ENCODE data around the gene TMEM129.

TMEM129 gene

DNA sequence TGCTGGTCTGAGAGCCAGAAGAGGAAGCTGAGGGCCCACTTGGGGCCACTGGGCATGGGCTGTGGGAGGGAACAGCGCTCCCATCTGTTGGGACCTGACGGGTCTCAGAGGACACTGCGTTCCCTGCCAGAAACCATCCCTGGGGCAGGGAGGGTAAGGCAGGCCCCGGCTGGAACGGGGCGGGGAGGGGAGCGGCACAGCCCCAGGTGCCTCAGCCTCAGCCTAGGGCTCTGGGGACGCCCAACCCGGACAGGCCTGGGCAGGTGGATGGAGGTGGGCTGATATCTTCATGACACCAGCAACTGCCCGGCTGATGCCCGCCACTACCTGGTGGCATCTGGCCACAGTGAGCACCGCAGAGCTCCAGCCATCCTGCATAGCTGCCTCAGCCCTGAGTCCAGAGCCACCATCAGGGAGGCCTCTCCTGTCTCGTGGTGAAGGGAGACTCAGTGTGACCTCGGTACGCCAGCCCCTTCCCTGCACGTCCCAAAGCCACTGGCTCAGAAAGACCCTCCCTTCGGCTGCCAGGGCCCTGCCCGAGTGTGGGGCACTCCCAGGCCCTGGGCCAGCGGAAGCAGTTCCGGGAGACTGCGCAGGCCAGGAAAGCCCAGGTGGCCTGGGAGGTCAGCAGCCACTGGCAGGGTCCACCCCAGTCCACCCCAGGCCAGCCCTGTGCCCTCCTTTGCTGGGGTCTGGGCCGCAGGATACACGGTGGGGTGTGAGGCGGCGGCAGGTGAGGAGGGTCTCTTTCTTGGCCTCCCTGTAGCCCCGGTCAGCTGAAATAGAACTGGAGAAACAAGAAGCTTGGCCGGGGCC, 37.4 kb upstream of the TMEM129 start:
- in situ Hi-C loops (cut with MboI; ENCODE audit: low sequenced_read_pairs): no loop called here

DNA sequence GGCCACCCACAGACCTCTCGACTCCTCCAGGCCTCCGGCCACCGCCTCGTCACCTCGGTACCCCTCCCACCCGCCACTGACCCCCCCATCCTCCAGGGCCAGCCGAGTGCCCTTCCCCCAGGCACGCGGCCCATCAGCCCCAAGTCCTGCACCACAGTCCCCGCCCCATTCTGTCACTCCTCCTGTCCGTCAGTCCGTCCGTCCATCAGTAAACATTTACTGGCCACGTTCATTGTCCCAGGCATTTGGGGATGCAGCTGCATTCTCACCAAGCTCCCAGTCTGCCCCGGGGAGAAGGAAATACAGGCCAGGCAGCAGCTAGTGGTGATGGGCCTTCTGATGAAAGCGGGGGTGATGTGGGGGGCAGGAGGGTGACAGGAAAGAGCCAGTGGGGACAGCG, 36.7 kb upstream of the TMEM129 start:
- in situ Hi-C loops (cut with MboI; ENCODE audit: low sequenced_read_pairs): no loop called here

DNA sequence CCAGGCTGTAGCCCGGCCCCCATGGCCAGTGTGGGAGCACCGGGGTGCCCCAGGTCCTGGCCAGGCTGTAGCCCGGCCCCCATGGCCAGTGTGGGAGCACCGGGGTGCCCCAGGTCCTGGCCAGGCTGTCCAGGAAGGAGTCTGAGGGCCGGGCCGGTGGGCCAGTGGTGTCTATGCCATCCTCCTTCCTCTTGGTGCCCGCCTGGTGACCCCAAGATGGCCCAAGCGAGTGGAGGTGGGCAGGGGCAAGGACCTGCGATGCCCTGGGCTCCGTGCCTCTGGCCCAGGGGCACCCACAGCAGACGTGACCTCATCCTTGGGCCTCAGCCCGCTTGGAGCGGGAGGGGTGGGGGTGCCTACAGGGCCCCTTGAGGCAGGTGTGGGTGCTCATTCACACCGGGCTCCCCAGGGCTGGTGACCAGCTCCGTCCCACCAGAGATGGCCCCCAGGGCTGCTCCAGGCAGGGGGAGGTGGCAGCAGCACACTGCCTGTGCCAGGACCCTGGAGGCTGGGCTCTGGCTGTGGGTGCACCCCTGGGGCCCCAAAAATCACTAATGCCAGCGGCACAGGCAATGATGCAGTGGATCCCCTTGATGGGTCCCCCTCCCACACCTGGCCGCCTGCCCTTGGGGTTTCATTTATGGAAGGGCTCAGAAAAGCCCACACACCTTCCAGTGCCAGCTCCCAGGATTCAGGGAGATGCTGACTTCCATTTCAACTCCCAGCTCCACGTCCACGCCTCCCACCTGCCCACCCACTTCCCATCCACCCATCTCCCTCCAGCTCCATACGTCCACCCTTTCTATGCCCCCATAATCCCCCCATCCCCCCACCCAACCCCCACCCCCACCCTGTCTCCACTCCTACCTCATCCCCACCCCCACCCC, 36.0 kb upstream of the TMEM129 start:
- in situ Hi-C loops (cut with MboI; ENCODE audit: low sequenced_read_pairs): no loop called here

DNA sequence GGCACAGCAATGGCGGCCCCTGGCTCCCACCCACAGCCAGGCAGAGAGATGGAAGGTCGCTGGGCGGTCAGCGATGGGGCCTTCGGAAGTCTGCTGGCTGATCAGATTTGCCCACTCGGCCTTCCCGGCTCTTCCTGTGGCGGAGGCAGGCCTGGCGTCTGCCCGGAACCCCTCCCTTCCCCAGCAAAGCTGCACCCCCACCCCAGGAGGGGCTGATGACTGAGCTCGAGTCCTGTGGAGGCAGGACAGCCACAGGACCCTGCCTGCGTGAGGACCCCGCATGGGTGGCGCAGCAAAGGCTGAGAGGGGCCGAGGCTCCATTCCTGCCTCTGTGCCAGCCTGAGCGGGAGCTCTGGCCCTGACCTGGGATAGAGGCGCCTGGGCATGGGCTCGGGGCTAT, 35.0 kb upstream of the TMEM129 start:
- in situ Hi-C loops (cut with MboI; ENCODE audit: low sequenced_read_pairs): no loop called here

DNA sequence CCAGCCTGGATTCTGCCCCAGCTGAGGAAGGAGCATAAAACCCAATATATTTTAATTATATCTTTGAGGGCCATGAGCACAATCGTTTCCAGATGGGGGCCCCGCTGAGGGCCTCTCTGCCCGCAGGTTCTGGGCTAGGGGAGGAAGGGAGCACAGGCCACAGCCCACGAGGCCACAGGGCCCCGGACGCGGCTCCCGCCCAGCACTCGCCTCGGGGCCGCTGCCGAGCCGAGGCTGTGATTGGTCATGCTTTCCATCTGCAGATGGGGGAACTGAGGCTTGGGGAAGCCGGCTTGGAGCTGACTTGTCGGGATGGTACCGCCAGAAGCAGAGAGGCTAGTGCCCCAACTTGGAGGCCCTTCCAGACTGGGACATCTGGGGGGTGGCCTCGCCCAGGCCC, 34.2 kb upstream of the TMEM129 start:
- in situ Hi-C loops (cut with MboI; ENCODE audit: low sequenced_read_pairs): no loop called here

DNA sequence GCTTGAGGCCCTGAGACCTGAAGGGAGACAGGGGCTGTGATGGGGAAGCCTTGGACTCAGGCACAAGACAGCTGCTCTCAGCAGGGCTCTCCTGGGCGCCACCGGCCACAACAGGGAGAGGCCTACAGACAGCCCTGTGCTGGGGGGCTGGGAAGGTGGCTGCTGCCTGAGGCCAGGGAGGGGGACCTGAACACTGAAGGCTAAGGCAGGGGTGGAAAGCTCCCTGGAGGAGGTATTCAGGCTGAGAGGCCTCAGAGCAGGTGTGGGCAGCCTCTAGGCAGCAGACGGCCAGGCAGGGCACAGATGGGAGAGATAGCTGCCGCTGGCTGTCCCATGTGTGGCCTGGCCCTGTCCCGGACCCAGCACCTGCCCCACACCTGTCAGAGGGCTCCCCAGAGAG, 33.2 kb upstream of the TMEM129 start:
- in situ Hi-C loops (cut with MboI; ENCODE audit: low sequenced_read_pairs): no loop called here

DNA sequence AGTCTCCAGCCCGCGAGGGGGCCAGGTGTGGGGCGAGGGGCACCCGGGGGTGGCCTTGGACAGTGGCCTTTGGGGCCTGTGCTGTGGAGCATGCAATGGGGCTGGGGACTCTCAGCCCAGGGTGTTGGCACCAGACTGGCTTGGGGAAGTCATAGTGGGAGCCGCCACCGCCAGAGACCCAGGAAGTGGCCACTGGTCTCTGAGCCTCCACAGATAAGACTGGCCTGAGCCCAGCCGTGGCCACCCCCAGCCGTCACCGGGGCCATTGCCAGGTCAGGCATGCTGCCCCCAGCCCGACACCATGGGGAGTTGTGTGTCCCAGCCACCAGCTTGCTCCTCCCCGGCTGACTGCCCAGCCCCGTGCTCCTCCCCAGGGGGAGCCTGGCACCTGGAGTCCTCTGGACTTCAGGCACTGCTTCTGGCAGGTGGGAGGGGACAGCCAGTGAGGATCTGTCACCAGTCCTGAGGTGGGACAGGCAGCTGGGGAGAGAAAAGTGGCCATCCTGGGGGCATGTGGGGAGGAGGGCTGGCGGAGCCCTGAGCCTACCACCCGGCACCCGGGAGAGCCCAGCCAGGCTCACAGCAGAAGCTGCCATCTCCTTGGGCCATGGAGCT, 32.7 kb upstream of the TMEM129 start:
- in situ Hi-C loops (cut with MboI; ENCODE audit: low sequenced_read_pairs): no loop called here

DNA sequence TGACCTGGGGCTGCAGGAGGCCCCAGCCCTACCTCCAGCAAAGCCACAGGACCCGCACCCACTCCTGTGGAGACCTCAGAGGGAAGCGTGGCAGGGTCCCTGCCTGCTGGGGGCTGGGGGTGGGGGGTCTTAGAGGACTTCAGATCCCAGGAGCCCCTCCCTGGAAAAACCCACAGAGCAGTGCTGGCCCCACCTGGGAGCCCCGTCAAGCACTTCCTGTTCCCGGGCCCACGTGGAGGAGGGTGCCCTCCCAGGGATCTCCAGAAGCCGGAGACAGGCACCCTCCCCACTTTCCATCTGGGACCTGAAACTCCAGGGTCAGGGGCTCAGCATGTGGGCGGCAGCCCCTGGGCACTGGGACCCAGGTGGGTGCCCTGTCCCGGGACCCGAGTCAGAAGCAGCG, 32.2 kb upstream of the TMEM129 start:
- in situ Hi-C loops (cut with MboI; ENCODE audit: low sequenced_read_pairs): no loop called here

DNA sequence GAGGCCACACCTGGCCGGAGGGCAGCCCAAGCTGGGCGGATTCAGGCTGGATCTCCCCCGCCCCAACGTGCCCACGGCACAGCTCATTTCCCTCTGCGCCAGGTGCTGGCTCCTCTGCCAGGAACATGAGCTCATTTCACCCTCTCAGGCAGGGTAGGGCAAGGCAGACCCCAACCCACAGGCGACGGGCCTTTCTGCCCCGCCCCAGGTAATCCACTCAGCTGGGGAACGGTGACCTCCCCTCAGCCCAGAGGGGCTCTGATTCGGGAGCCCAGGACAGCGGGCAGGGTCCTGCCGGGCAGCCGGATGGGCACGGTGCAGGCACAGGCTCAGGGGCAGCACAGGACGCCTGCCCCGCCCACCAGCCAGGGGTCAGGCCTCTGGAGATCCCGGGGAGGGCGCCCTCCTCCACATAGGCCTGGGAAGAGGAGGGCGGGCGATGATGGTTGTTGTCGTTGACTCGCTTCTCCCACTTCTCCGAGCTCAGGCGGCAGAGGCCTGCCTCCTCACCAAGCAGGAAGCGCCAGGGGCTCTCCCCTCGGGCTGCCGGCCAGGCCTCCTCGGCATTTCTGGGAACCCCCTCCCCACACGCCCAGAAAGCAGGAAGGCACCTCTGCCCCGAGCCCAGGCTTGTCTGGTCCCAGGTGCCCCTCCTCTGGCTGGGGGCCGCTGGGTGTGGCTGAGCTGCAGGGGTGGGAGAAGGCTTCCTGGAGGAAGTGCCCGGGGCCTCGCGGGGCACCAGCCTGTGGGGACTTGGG, 31.3 kb upstream of the TMEM129 start:
- in situ Hi-C loops (cut with MboI; ENCODE audit: low sequenced_read_pairs): no loop called here

DNA sequence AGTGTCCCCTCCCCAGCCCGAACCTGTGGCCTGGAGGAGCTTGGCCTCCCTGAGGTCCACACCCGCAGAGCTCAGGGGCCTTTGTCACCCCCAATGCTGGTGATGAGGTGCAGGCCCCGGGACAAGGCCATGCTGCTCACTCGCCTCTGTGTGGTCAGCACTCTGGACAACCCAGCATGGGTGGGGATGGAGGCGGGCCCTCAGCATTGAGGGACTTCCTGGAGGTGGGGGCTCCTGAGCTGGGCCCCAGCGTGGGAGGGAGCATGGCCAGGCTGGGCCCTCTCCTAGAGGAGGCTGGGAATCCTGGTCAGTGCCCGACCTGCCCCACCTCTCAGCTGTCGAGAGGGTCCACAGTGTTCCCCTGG, 30.8 kb upstream of the TMEM129 start:
- in situ Hi-C loops (cut with MboI; ENCODE audit: low sequenced_read_pairs): no loop called here

DNA sequence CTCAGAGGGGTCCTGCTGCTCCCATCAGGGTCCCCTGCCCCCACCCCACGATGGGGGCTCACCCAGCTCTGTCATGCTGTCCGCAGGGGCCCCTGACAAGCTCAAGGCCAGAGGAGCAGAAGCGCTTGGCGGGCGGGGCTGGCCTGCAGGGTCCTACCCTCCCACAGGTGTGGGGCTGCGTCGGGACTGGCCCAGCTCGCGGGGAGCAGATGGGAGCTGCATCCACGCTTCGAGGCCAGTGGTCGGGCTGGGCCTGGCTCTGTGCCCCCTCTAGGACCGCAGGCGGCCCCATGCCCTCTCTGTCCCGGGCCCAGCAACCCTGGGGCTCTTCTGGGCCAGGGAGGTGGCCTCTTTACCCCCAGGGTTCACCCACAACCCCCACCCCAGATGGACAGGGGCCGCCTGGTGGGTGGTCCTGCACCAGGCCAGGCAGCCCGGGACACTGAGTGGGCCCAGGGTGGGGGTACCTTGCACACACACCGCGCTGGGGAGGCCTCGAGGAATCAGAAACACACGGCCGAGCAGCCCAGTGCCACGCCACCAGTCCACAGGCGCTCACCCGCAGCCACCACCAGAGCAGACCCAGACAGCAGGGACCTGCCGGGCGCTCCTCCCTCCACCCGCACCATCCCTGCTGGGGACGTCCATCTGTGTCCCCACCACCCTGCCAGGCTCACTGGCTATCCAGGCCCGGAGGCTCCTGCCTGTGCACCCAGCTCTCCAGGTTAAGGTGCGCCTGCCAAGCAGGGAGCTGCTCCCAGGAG, 30.2 kb upstream of the TMEM129 start:
- in situ Hi-C loops (cut with MboI; ENCODE audit: low sequenced_read_pairs): no loop called here

DNA sequence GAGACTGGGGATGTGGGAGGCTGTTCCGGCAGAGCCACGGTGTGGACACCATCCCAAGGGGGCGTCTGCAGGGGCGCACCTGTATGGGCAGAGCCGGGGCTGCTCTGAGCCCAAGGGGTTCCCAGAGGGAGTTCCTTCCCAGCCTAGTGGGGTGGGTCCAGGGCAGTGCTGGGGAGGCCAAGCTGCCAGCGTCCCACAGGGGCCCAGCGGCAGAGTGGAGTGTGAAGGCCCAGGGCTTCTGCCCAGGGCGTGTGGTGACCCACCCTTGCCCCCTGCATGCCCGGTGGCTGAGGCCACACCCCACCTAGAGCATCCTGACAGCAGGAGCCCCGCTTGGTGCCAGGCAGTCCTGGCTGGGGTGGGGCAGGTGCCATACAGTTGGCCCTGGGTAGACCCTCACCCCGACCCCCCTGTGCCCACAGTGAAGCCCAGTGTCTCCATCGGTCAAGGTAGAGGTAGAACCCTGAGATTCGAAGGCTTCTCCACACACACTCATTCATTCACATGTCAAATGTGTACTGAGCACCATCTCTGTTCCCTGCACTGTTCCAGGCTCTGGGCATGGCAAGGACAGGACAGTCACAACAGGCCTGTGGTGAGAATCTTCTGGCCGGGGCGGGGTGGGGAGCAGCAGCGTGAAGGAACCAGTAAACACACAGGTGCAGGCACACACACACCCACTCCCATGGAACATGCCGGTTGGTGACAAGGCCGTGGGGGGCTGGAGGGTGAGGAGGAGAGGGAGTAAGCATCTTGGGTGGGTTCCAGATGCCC, 29.4 kb upstream of the TMEM129 start:
- in situ Hi-C loops (cut with MboI; ENCODE audit: low sequenced_read_pairs): no loop called here

DNA sequence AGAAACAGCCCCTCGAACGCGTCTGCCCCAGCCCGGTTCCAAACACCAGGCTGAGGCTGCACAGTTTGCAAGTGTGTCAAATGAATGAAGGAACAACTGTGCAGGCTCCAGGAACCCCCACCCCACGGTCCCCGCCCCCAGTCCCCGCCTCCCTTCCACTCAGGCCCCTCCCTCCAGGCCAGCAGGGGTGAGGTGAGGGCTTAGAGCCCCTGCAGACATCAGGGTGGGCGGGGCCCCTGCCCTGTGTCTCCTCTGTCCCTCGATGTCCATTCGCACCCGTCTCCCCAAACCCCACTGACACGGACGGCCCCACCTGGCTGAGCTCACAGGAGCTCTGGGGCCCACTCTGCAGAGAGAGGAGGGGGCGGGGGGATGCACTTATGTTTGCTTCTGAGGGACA, 28.7 kb upstream of the TMEM129 start:
- in situ Hi-C loops (cut with MboI; ENCODE audit: low sequenced_read_pairs): loop anchor here (10.0 kb wide), 1 partner anchor 155 kb away; no protein-coding TSS in a partner anchor

DNA sequence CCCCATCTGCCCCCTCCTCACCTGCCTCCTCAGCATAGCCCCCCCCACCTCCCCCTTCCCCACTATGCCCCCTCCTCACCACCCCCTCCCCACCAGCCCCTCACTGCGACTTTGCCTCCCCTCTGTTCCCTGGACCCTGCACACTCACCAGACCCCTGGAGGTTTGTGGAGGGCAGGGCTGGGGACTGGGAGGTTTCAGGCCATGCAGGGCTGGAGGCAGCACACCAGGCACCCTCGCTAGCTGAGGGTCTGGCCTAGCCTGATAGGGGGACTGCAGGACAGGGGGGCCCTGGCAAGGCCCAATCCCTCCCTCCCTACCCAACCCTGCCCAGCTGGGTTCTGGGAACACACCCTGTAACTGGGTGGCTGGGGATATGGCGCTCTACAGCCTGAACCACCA, 28.2 kb upstream of the TMEM129 start:
- in situ Hi-C loops (cut with MboI; ENCODE audit: low sequenced_read_pairs): loop anchor here (10.0 kb wide), 1 partner anchor 155 kb away; no protein-coding TSS in a partner anchor

DNA sequence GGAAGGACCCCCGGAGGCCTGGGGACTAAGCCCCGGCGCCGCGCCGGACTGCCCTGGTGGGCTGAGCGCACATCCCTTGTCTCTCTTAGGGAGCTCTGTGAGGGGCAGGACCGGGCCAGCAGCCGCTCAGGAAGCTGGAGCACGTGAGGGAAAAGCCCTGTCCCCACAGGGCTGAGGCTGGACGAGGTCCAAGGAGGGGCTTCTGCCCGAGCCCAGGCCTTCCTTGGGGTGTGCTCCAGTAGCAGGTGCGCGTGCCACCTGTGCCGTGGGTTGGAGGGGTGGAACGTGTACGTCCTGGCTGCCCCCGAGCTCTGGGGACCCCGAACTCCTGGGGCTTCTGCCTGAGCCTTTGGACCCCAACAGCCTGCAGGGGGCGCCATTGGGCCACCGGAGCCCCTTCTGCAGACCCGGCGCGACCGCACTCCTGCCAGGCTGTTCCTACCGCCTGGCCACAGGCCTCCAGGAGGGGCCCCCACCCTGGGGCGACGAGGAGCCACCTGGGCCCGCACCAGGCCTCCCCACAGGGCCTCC, 27.4 kb upstream of the TMEM129 start:
- in situ Hi-C loops (cut with MboI; ENCODE audit: low sequenced_read_pairs): loop anchor here (10.0 kb wide), 1 partner anchor 156 kb away; no protein-coding TSS in a partner anchor

DNA sequence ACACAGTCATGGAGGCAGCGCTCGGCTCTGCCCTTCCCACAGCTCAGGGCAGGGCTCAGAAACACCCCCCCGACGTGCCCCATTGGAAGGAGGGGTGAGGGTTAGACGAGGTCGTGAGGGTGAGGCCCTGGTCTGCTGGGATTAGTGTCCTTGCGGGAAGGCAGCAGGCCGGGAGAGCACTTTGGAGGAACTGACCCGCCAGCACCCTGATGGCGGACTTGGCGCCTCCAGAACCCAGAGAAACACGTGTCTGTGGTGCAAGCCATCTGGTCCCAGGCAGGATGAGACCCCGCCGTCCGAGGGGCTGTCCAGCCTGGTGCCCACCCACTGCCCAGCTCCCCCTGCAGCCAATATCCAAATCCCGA, 26.5 kb upstream of the TMEM129 start:
- in situ Hi-C loops (cut with MboI; ENCODE audit: low sequenced_read_pairs): loop anchor here (10.0 kb wide), 1 partner anchor 157 kb away; no protein-coding TSS in a partner anchor

DNA sequence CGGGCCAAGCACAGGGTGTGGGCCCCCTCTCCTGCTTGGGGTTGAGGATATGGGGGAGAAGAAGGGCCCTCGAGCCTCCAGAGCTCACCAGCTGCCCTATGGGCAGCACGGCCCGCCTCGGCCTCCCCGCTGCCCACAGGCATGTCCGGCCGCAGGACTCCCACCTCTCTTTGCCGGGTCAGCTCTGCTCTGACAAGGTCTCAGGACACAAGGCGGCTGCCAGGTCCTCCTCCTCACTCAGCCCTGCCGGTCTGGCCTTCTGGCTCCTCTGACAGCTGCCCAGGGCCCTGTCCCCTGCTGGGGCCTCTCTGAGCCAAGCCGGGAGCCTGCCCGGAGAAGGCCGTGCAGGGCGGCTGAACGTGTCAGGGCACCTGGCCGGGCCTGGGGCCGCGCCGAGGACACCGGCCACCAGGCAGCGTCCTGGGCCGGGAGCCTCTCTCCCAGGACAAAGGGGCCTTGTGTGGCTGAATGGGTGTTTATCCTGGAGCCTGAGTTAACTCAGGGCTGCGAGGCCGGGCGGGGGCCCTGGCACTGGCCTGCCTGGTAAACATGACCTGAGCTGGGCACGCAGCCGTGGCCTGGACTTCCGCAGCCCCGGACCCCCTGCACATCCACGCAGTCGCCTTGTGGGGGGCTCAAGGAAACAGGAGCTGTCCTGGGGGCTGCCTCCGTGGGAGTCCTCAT, 25.9 kb upstream of the TMEM129 start:
- in situ Hi-C loops (cut with MboI; ENCODE audit: low sequenced_read_pairs): loop anchor here (10.0 kb wide), 1 partner anchor 158 kb away; no protein-coding TSS in a partner anchor

DNA sequence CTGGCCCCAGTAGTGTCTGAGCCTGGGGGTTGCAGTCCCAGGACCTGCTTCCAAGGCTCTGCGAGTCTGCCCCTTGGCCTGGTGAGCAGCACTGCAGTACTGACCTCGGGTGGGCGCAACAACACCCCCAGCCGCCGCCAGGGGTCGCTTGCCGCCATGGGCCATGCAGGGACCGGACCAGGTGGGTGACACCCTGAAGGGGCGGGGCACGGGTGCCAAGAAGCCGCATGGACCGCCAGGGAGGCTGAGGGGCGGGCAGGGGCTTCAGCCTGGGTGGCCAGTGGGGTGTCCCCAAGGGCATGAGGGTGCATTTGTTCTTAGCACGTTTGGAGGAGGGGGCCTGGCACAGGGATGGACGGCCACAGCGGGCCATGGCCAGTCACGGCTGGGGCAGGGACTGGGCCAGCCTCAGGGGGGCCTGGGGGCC, 25.2 kb upstream of the TMEM129 start:
- in situ Hi-C loops (cut with MboI; ENCODE audit: low sequenced_read_pairs): loop anchor here (10.0 kb wide), 1 partner anchor 159 kb away; no protein-coding TSS in a partner anchor
